Left ventricle myocardium inferior (tissue), 1 donor: ENCODE results near the gene TMEM45A. TPM values are rescaled to one million over a fixed set of nuclear protein-coding genes. Genes with fewer than 3 reads are reported as not detected.
"Not testable (repeated sequence)": the region's sequence is repeated elsewhere in the genome, so short reads cannot be mapped to it uniquely, and the experiment has no call there.

Experiments used
- DNase-seq: peaks from one replicate; pipeline ENCODE4 v3.0.0-alpha.2; 2020
- H3K27ac ChIP-seq: fragments of 200-600 bp; replicated peaks from 2 replicates; pipeline ENCODE4 v1.8.0; 2021
- H3K27me3 ChIP-seq: fragments of 200-600 bp; 2 replicates; pipeline ENCODE4 v1.8.0; 2021; ENCODE audit warnings: low read depth
- H3K36me3 ChIP-seq: fragments of 200-600 bp; 2 replicates; pipeline ENCODE4 v1.8.0; 2021
- H3K4me1 ChIP-seq: fragments of 200-600 bp; 2 replicates; pipeline ENCODE4 v1.8.0; 2021
- H3K4me3 ChIP-seq: fragments of 200-600 bp; 2 replicates; pipeline ENCODE4 v1.8.0; 2021; ENCODE audit warnings: mild to moderate bottlenecking, moderate library complexity
- H3K9me3 ChIP-seq: fragments of 200-600 bp; replicated peaks from 2 replicates; pipeline ENCODE4 v1.8.0; 2021
- CTCF ChIP-seq: fragments of 200-600 bp; IDR thresholded peaks from 2 replicates; pipeline ENCODE4 v1.8.0; 2021; ENCODE audit warnings: antibody characterized with exemption, mild to moderate bottlenecking, borderline replicate concordance
- intact Hi-C: fragments of 100-400 bp; cut with micrococcal nuclease; formaldehyde crosslinking; loops from one replicate; pipeline ENCODE4 v1.11.0; 2022
- total RNA-seq: library from RNA; stranded (reverse); fragmentation: NEBNext Ultra II Directional; extraction: Animal tissue kit (Norgen Biotek cat#: 25700); gene quantifications from one replicate; pipeline ENCODE4 v1.2.1, GENCODE V29; 2021
- donor health status: DM: no; HTN: yes; CAD: no; lungs with severe emphysema.

The TMEM45A gene
- total RNA-seq, 1 donor from 2014 or later, result 3.2 TPM

- H3K4me3 ChIP-seq, result no peak overlapping the region
- no peaks in the 10 kb centered on the region for H3K27me3 ChIP-seq
- H3K4me1 ChIP-seq, result no peaks in the 10 kb centered on the region
- no peaks in the 10 kb centered on the region for H3K36me3 ChIP-seq
- H3K27ac ChIP-seq, result no peak overlapping the region
- peaks cover 16% of the 10 kb centered on the region for H3K9me3 ChIP-seq
- TF ChIP-seq CTCF, result no peak
- intact Hi-C loops, result no loop called here
- DNase-seq, result no peak
Observed at GRCh38 chr3:100471444-100471843, 21.0 kb upstream of the TMEM45A start.

- H3K27me3 ChIP-seq, H3K4me3 ChIP-seq, H3K36me3 ChIP-seq, DNase-seq, H3K4me1 ChIP-seq, H3K9me3 ChIP-seq, H3K27ac ChIP-seq, intact Hi-C loops: not testable (repeated sequence)
Observed at GRCh38 chr3:100477851-100478360, 14.5 kb upstream of the TMEM45A start.

- H3K27ac ChIP-seq, H3K4me1 ChIP-seq, H3K9me3 ChIP-seq, DNase-seq, intact Hi-C loops, H3K36me3 ChIP-seq, H3K4me3 ChIP-seq: not testable (repeated sequence)
- peaks cover 10% of the 10 kb centered on the region for H3K27me3 ChIP-seq
Observed at GRCh38 chr3:100478521-100478920, 13.9 kb upstream of the TMEM45A start.

GRCh38 chr3:100480081-100480480, 12.3 kb upstream of the TMEM45A start:
- Histone ChIP-seq H3K4me3 (no peak overlapping the region), H3K27ac (no peak overlapping the region), H3K4me1 (no peaks in the 10 kb centered on the region), H3K9me3 (no peaks in the 10 kb centered on the region), H3K27me3 (peaks cover 15% of the 10 kb centered on the region), H3K36me3 (no peaks in the 10 kb centered on the region)
- no peak for TF ChIP-seq CTCF
- intact Hi-C loops, result no loop called here
- no peak for DNase-seq

- Histone ChIP-seq H3K27ac (no peak overlapping the region), H3K4me3 (no peak overlapping the region), H3K36me3 (no peaks in the 10 kb centered on the region), H3K9me3 (no peaks in the 10 kb centered on the region), H3K4me1 (no peaks in the 10 kb centered on the region), H3K27me3 (peaks cover 15% of the 10 kb centered on the region)
- no peak for TF ChIP-seq CTCF
- no peak for DNase-seq
- intact Hi-C loops, result no loop called here
Observed at GRCh38 chr3:100482176-100482575, 10.2 kb upstream of the TMEM45A start.

GRCh38 chr3:100483529-100483928, 8.9 kb upstream of the TMEM45A start:
- no peak overlapping the region for H3K4me3 ChIP-seq
- H3K4me1 ChIP-seq, result no peaks in the 10 kb centered on the region
- no peak overlapping the region for H3K27ac ChIP-seq
- DNase-seq, result no peak
- H3K36me3 ChIP-seq, result no peaks in the 10 kb centered on the region
- peaks cover 15% of the 10 kb centered on the region for H3K27me3 ChIP-seq
- intact Hi-C loops, result no loop called here
- H3K9me3 ChIP-seq, result no peaks in the 10 kb centered on the region
- TF ChIP-seq CTCF, result no peak

GRCh38 chr3:100486808-100487207, 5.6 kb upstream of the TMEM45A start:
- Histone ChIP-seq H3K27me3 (peaks cover 7% of the 10 kb centered on the region), H3K4me1 (peaks cover 5% of the 10 kb centered on the region), H3K27ac (no peak overlapping the region), H3K4me3 (no peak overlapping the region), H3K36me3 (no peaks in the 10 kb centered on the region), H3K9me3 (no peaks in the 10 kb centered on the region)
- no peak for TF ChIP-seq CTCF
- DNase-seq, result no peak
- intact Hi-C loops, result no loop called here
